PC-9 (cell line): ENCODE data around the gene EIF4E.

Experiments
- CTCF ChIP-seq: fragments of 200-600 bp; sonication (generic); conservative IDR thresholded peaks from 2 replicates; pipeline ENCODE4 v1.6.1; 2017; ENCODE audit warnings: mixed run types, antibody characterized with exemption, mild to moderate bottlenecking, moderate library complexity
- EZH2 ChIP-seq: fragments of 200-600 bp; sonication (generic); IDR thresholded peaks from 2 replicates; pipeline ENCODE4 v1.8.0; 2017; ENCODE audit warnings: antibody characterized with exemption, low read depth

- TF ChIP-seq CTCF, result no peak
- TF ChIP-seq EZH2, result no peak
These were observed 38.0 kb upstream of the EIF4E start for GRCh38 chr4:98966926-98967325.
